ENCODE results near the gene UBE2J2. TPM values are rescaled to one million over a fixed set of nuclear protein-coding genes. Genes with fewer than 3 reads are reported as not detected.

The UBE2J2 gene
- total and polyA plus RNA-seq, 5 donors from 2014 or later, result 56.4 to 97.5 (median 77.2) TPM

GRCh38 chr1:1303736-1304135 lies 30.1 kb upstream of the UBE2J2 start:
- no peaks in the 10 kb centered on the region for H3K36me3 Mint-ChIP-seq
- H3K9me3 Mint-ChIP-seq, result peaks cover 0 to 3% (median 0%) of the 10 kb centered on the region in 7 donors
- DNase-seq, result no peak
- ATAC-seq (ENCODE audit: low read depth in 2 of 2), result no peak
- peaks cover 0 to 26% (median 8%) of the 10 kb centered on the region in 4 donors for H3K4me1 Mint-ChIP-seq
- Histone ChIP-seq H3K4me1 (ENCODE audit: control insufficient read depth, insufficient read depth, low read length, poor library complexity, severe bottlenecking) (peaks cover 31% of the 10 kb centered on the region), H3K9me3 (ENCODE audit: control insufficient read depth in 2 of 2, low read length in 2 of 2) (no peaks in the 10 kb centered on the region), H3K36me3 (ENCODE audit: control insufficient read depth, insufficient read depth, low read length) (no peaks in the 10 kb centered on the region), H3K27ac (ENCODE audit: insufficient read depth, low read length, poor library complexity, severe bottlenecking) (no peak overlapping the region), H3K27me3 (ENCODE audit: control insufficient read depth, insufficient read depth, low read length) (no peaks in the 10 kb centered on the region), H3K4me3 (ENCODE audit: low read depth, low read length) (no peak overlapping the region)
- peak overlapping the region in 1 of 4 donors; percentile 38 for H3K4me3 Mint-ChIP-seq
- no peak overlapping the region for H3K27ac Mint-ChIP-seq
- H3K27me3 Mint-ChIP-seq, result no peaks in the 10 kb centered on the region

GRCh38 chr1:1302951-1303509 lies 29.4 kb upstream of the UBE2J2 start:
- no peak for DNase-seq
- ATAC-seq (ENCODE audit: low read depth in 2 of 2), result no peak
- Histone ChIP-seq H3K27me3 (ENCODE audit: control insufficient read depth, insufficient read depth, low read length) (no peaks in the 10 kb centered on the region), H3K36me3 (ENCODE audit: control insufficient read depth, insufficient read depth, low read length) (no peaks in the 10 kb centered on the region), H3K4me3 (ENCODE audit: low read depth, low read length) (no peak overlapping the region), H3K27ac (ENCODE audit: insufficient read depth, low read length, poor library complexity, severe bottlenecking) (no peak overlapping the region), H3K9me3 (ENCODE audit: control insufficient read depth in 2 of 2, low read length in 2 of 2) (no peaks in the 10 kb centered on the region), H3K4me1 (ENCODE audit: control insufficient read depth, insufficient read depth, low read length, poor library complexity, severe bottlenecking) (peaks cover 30% of the 10 kb centered on the region)
- Mint-ChIP-seq H3K27ac (no peak overlapping the region), H3K9me3 (peaks cover 0 to 3% (median 0%) of the 10 kb centered on the region in 7 donors), H3K27me3 (no peaks in the 10 kb centered on the region), H3K4me3 (no peak overlapping the region), H3K4me1 (peaks cover 0 to 26% (median 8%) of the 10 kb centered on the region in 4 donors), H3K36me3 (no peaks in the 10 kb centered on the region)

- Mint-ChIP-seq H3K9me3 (peaks cover 0 to 3% (median 0%) of the 10 kb centered on the region in 7 donors), H3K4me1 (peaks cover 0 to 24% (median 7%) of the 10 kb centered on the region in 4 donors), H3K27me3 (no peaks in the 10 kb centered on the region), H3K36me3 (no peaks in the 10 kb centered on the region), H3K27ac (no peak overlapping the region), H3K4me3 (no peak overlapping the region)
- Histone ChIP-seq H3K9me3 (ENCODE audit: control insufficient read depth in 2 of 2, low read length in 2 of 2) (no peaks in the 10 kb centered on the region), H3K4me3 (ENCODE audit: low read depth, low read length) (no peak overlapping the region), H3K36me3 (ENCODE audit: control insufficient read depth, insufficient read depth, low read length) (no peaks in the 10 kb centered on the region), H3K27me3 (ENCODE audit: control insufficient read depth, insufficient read depth, low read length) (no peaks in the 10 kb centered on the region), H3K4me1 (ENCODE audit: control insufficient read depth, insufficient read depth, low read length, poor library complexity, severe bottlenecking) (peaks cover 27% of the 10 kb centered on the region), H3K27ac (ENCODE audit: insufficient read depth, low read length, poor library complexity, severe bottlenecking) (no peak overlapping the region)
- DNase-seq, result no peak
- no peak for ATAC-seq (ENCODE audit: low read depth in 2 of 2)
Observed at GRCh38 chr1:1302006-1302430, 28.4 kb upstream of the UBE2J2 start.

- Histone ChIP-seq H3K4me3 (ENCODE audit: low read depth, low read length) (no peak overlapping the region), H3K36me3 (ENCODE audit: control insufficient read depth, insufficient read depth, low read length) (no peaks in the 10 kb centered on the region), H3K27me3 (ENCODE audit: control insufficient read depth, insufficient read depth, low read length) (no peaks in the 10 kb centered on the region), H3K9me3 (ENCODE audit: control insufficient read depth in 2 of 2, low read length in 2 of 2) (no peaks in the 10 kb centered on the region), H3K27ac (ENCODE audit: insufficient read depth, low read length, poor library complexity, severe bottlenecking) (no peak overlapping the region), H3K4me1 (ENCODE audit: control insufficient read depth, insufficient read depth, low read length, poor library complexity, severe bottlenecking) (peaks cover 10% of the 10 kb centered on the region)
- DNase-seq (no peak), ATAC-seq (ENCODE audit: low read depth in 2 of 2) (no peak)
- Mint-ChIP-seq H3K4me1 (peaks cover 0 to 8% (median 0%) of the 10 kb centered on the region in 4 donors), H3K27me3 (no peaks in the 10 kb centered on the region), H3K4me3 (no peak overlapping the region), H3K9me3 (no peaks in the 10 kb centered on the region), H3K27ac (no peak overlapping the region), H3K36me3 (no peaks in the 10 kb centered on the region)
Observed at GRCh38 chr1:1300352-1300739, 26.7 kb upstream of the UBE2J2 start.

- H3K4me3 Mint-ChIP-seq, result no peak overlapping the region
- no peaks in the 10 kb centered on the region for H3K9me3 ChIP-seq (ENCODE audit: control insufficient read depth in 2 of 2, low read length in 2 of 2)
- H3K27me3 ChIP-seq (ENCODE audit: control insufficient read depth, insufficient read depth, low read length), result no peaks in the 10 kb centered on the region
- H3K27me3 Mint-ChIP-seq, result no peaks in the 10 kb centered on the region
- peaks cover 0 to 4% (median 0%) of the 10 kb centered on the region in 4 donors for H3K4me1 Mint-ChIP-seq
- H3K9me3 Mint-ChIP-seq, result no peaks in the 10 kb centered on the region
- H3K4me3 ChIP-seq (ENCODE audit: low read depth, low read length), result no peak overlapping the region
- H3K27ac Mint-ChIP-seq, result no peak overlapping the region
- no peaks in the 10 kb centered on the region for H3K36me3 ChIP-seq (ENCODE audit: control insufficient read depth, insufficient read depth, low read length)
- no peaks in the 10 kb centered on the region for H3K36me3 Mint-ChIP-seq
- H3K27ac ChIP-seq (ENCODE audit: insufficient read depth, low read length, poor library complexity, severe bottlenecking), result no peak overlapping the region
- H3K4me1 ChIP-seq (ENCODE audit: control insufficient read depth, insufficient read depth, low read length, poor library complexity, severe bottlenecking), result peaks cover 5% of the 10 kb centered on the region
- peak in 1 of 2 donors; percentile 26 for ATAC-seq (ENCODE audit: low read depth in 2 of 2)
- DNase-seq, result peak in 1 of 3 donors; percentile 43
Observed at GRCh38 chr1:1299686-1300351, 26.2 kb upstream of the UBE2J2 start.

- Histone ChIP-seq H3K4me3 (ENCODE audit: low read depth, low read length) (no peak overlapping the region), H3K27ac (ENCODE audit: insufficient read depth, low read length, poor library complexity, severe bottlenecking) (no peak overlapping the region), H3K27me3 (ENCODE audit: control insufficient read depth, insufficient read depth, low read length) (no peaks in the 10 kb centered on the region), H3K4me1 (ENCODE audit: control insufficient read depth, insufficient read depth, low read length, poor library complexity, severe bottlenecking) (no peaks in the 10 kb centered on the region), H3K9me3 (ENCODE audit: control insufficient read depth in 2 of 2, low read length in 2 of 2) (no peaks in the 10 kb centered on the region), H3K36me3 (ENCODE audit: control insufficient read depth, insufficient read depth, low read length) (no peaks in the 10 kb centered on the region)
- H3K27me3 Mint-ChIP-seq, result no peaks in the 10 kb centered on the region
- H3K4me1 Mint-ChIP-seq, result no peaks in the 10 kb centered on the region
- H3K4me3 Mint-ChIP-seq, result no peak overlapping the region
- DNase-seq (no peak), ATAC-seq (ENCODE audit: low read depth in 2 of 2) (no peak)
- H3K36me3 Mint-ChIP-seq, result no peaks in the 10 kb centered on the region
- no peak overlapping the region for H3K27ac Mint-ChIP-seq
- no peaks in the 10 kb centered on the region for H3K9me3 Mint-ChIP-seq
Observed at GRCh38 chr1:1298861-1299685, 25.4 kb upstream of the UBE2J2 start.

GRCh38 chr1:1297802-1298424 lies 24.3 kb upstream of the UBE2J2 start:
- Mint-ChIP-seq H3K4me3 (no peak overlapping the region), H3K36me3 (no peaks in the 10 kb centered on the region), H3K27ac (no peak overlapping the region), H3K9me3 (no peaks in the 10 kb centered on the region), H3K27me3 (no peaks in the 10 kb centered on the region), H3K4me1 (no peaks in the 10 kb centered on the region)
- no peaks in the 10 kb centered on the region for H3K4me1 ChIP-seq (ENCODE audit: control insufficient read depth, insufficient read depth, low read length, poor library complexity, severe bottlenecking)
- H3K4me3 ChIP-seq (ENCODE audit: low read depth, low read length), result no peak overlapping the region
- ATAC-seq (ENCODE audit: low read depth in 2 of 2) (no peak), DNase-seq (no peak)
- no peaks in the 10 kb centered on the region for H3K27me3 ChIP-seq (ENCODE audit: control insufficient read depth, insufficient read depth, low read length)
- H3K27ac ChIP-seq (ENCODE audit: insufficient read depth, low read length, poor library complexity, severe bottlenecking), result no peak overlapping the region
- no peaks in the 10 kb centered on the region for H3K9me3 ChIP-seq (ENCODE audit: control insufficient read depth in 2 of 2, low read length in 2 of 2)
- H3K36me3 ChIP-seq (ENCODE audit: control insufficient read depth, insufficient read depth, low read length), result no peaks in the 10 kb centered on the region

Measured in CD4-positive, CD25-positive, alpha-beta regulatory T cell (primary cell).